Hematopoietic multipotent progenitor cell treated with erythropoietin and hydrocortisone succinate and interleukin-3 and kit ligand, for 6 days (in vitro differentiated cells): ENCODE data around the gene DDX11.
"Not testable (repeated sequence)": the region's sequence is repeated elsewhere in the genome, so short reads cannot be mapped to it uniquely, and the experiment has no call there.

ENCODE experiments used
- DNase-seq: peaks from one replicate; pipeline ENCODE4 v3.0.0-alpha.2; 2015

Gene DDX11

DNA sequence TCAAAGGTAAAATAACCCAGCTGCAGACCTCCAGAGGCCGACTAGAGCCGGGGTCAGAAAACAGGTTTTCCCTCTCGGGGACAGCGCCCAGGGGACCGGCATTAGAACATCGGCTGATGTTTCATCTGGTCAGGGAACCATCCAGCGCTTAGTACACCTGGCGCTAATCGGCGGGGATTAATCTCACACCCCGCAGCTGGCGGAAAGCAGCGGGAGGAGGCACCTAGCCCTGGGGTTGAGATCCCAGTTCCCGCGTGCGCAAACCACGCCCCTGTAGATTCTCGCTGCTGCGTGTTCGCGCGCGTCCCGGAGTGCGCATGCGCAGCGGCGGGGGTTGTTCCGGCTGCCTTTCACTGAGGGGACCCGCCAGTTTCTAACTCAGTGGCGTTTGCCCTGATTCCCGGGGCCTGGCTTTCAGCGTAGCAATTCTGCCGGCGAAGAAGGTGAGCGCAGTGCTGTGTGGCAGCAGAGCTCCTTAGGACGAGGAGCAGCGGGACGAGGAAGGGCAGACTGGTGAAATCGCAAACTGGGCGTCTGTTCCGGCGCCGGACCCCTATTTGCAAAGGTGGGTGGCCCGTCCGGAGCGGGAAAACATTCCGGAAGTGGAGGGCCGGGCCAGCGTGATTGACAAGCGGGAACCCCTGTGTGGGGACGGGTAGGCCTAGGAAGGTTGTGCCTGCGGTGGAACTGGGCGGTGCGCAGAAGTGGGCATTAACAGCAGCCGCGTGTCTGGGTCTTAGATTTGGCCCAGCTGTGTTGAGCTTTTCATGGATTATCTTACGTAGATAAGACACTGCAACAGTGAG is at the start of gene DDX11:
Gene DDX11 (plus strand): TSS at position 334 of the 806 bp plus-strand sequence. CDS start 4,534 bp downstream, outside the sequence.
- DNase-seq, result peak; percentile 97

DNA sequence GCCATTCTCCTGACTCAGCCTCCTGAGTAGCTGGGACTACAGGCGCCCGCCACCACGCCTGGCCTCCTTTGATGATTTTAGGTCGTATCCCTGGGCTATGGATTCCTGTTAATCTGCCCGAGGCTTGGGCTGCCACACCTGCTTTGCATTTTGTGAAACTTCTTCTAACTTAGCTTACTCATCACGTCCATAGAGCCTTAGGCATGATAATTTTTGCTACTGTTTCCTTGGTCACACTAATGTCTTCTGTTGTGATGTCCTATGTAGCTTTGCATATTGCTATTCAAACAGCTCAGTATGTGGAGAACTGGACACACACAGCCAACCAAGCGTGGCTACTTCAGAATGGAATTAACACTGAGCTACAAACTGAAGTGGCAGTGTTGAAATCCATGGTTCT is 47.5 kb upstream of the DDX11 start:
- no peak for DNase-seq

DNA sequence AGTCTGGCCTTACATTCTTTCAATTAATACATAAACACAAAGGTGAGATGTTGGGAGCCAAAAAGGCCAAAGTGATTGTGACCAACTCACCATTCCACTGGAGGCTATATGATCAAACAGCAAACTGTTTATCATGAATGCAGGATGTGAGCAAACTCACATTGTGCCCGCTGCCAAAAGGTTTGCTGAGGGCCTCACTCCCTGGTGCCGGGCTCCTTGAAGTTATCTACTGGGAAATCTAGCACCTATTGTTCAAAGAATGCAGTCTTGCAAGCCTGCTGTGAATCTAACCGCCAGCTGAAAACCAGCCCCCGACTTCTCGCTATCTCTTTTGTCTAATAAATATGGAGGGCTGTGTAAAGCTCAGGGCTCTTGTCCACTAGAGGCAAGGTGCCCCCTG is 46.7 kb upstream of the DDX11 start:
- not testable (repeated sequence) for DNase-seq

DNA sequence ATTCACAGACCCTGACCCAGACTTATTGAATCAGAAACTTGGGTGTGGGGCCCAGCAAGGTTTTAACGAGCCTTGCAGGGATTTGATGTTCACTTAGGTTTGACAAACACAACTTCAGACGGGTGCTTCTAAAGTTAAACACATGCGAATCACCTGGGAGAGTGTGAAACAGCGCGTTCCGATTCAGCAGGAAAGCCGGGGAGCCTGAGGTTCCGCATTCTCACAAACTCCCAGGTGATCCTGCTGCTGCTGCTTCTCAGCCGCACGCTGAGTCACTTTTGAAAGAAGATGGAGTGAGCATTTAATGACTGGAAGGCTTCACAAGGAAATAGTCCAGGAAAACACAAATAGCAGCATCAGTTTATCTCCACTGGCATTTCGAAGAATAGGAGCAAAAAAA is 44.2 kb upstream of the DDX11 start:
- no peak for DNase-seq

GRCh38 chr12:31029916-31030562 is 43.6 kb upstream of the DDX11 start:
- DNase-seq, result no peak

DNA sequence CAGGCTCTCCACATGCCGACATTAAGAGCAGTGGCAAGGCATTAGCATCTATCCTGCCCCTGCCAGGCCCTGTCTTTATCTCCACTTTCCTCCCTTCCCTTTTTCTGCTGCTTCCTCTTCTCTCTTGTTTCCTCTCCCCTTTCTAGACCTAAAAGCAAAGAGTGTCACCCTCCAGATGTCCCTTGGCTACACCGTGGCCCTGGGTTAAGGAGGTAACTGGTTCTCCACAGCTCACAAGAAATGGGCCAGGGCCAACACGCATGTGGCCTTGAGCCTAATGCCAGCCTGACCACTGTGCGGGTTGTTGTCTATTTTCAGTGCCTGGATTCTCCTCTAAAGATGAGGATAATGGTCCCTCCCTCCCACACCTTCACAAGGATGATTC is 41.7 kb upstream of the DDX11 start:
- no peak for DNase-seq

DNA sequence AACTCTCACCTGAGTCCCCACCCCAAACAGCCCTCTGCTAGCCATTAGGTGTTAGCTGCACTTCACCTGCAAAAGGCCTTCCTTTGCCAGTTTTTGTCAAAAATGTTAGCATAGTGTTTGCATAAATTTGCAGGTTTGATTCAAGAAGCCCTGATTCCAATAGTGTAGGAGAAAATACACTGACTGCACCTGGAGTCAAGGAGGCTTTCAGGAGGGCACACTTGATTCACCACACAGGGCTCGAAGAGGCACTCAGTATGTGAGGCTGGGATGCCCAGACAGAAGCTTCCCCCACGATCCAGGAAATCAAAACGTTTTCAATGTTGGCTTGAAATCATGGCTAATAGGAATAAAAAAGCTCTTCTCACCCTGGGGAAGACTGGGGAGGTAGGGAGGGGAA is 40.5 kb upstream of the DDX11 start:
- no peak for DNase-seq

GRCh38 chr12:31033681-31034080 is 40.0 kb upstream of the DDX11 start:
- DNase-seq, result no peak

GRCh38 chr12:31034372-31034771 is 39.3 kb upstream of the DDX11 start:
- no peak for DNase-seq

GRCh38 chr12:31035226-31035625 is 38.4 kb upstream of the DDX11 start:
- DNase-seq, result no peak

DNA sequence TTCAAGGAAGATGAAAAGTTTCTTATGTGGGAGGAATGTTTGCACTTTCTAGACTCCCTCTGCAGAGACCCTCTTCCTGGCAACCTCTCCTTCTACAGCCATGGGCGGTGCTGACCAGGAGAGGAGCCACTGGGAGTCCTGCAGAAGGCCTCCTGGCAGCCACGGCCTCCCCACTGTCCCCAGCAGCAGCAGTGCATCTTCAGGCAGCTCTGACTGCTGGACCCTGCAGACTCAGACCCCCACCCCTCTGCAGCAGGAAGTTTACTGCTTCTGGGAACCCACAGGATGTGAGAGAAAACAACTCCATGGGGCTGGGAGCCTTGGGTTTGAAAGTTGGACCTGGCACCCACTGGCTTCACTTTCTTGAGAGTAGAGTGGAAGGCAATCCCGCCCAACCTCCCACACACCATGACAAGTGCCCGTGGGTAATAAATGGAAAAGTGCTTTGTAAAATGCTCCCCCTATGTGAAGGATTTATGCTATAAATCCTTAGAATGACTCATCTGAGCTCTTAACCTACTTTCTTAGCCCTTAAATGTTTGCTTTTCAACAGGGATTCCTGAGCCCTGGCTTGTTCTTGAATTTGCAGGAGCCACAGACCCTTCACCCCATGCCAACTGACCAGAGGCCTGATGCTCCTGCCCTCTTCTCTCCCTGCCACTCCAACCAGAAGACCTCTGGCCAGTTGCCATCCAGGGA is 37.5 kb upstream of the DDX11 start:
- DNase-seq, result no peak

- no peak for DNase-seq
Measured at GRCh38 chr12:31037028-31037427, 36.6 kb upstream of the DDX11 start.

- DNase-seq, result no peak
Measured at GRCh38 chr12:31037931-31038330, 35.7 kb upstream of the DDX11 start.

- no peak for DNase-seq
Measured at GRCh38 chr12:31041033-31041564, 32.6 kb upstream of the DDX11 start.

DNA sequence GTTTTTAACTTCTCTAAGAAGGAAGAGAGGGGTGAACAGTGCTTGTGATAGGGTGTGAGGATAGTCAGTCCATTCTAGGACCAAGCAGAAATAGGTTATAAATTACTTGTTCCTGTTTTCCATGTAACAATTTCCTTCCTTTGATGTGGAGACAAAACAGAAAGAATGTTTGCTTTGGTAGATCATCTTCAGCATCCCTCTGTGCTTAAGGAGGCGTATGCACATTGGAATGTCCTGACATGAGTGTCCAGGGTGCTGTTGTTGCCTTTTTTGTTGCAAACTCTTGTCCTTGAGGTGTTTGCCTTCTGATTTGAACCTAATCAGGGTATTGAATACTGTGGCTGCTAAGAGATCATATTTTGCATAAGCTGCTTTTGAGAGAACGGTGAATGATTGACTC is 23.5 kb upstream of the DDX11 start:
- not testable (repeated sequence) for DNase-seq

- not testable (repeated sequence) for DNase-seq
Measured at GRCh38 chr12:31050548-31050947, 23.1 kb upstream of the DDX11 start.

DNA sequence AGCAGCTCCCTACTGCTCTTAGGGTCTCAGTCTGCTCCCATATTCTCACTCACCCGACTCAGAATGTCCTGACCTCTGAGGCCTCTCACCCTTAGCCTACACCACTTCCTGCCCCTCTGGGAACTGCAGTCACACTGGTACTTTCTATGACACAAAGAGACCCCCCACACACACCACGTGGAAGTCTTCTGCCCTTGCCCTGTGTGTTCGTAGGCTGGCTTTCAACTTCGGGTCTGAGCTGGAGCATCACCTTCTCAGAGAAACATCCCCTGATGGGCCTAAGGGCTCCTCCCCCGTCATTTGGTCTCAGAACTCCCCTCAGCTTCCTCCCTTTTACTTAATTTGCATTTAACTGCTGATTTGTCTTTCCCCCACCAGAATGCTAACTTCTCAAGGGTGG is 22.0 kb upstream of the DDX11 start:
- DNase-seq, result not testable (repeated sequence)

- not testable (repeated sequence) for DNase-seq
Measured at GRCh38 chr12:31052121-31052520, 21.5 kb upstream of the DDX11 start.

DNA sequence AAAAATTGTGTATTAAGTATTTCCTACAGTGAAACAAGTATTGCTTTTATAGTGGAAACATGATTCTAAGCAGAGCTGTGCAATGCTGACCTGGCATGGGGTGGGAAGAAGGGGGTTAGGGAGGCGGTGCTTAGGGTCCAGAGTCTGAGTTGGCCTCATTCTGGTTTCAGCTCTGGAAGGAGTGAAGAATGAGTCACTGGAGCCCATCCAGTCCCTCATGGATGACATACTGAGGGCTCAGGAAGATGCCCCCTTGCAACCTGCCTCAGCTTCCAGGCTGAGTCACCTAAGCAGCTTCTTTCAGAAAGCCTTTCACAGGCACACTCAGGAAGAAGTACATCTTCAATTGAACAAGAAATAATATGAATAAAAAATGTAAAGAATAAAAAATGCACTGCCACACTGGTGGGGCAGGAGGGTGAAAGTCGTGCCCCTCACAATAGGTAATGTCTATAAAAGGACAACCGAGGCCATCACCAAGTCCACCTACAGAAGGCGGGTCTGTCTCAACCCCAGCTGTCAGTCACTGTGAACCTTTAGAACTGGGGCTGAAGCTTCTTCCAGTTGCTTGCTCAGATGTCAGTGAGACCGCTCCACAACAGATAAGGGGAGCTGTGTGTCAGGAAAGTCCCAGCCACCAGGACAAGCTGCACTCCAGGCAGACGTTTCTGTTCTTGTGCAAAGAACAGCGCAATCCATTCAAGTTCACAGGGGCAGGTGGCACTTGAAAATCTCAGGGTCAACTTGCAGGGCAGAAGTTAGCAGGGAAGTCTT is 20.8 kb upstream of the DDX11 start:
- DNase-seq, result not testable (repeated sequence)

DNA sequence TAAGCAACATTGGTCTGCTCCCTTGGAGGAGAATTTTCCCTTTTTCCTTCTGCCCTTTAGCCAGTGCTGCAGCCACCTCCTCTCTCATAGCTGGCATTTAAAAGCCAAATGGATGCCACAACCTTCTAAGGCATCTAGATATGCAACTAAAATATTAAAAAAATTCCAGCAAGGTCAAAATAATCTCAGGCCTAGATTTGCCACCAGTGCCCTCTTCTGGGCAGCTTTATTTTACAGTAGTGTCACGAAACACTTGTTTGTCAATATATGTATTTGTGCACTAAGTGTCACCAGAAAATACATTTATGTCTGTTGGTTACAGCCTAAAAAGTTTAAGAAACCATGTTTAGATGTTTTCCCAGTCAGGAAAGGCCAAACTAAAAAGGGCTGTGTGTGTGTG is 19.7 kb upstream of the DDX11 start:
- peak; percentile 24 for DNase-seq

- DNase-seq, result no peak
Measured at GRCh38 chr12:31057671-31058070, 16.0 kb upstream of the DDX11 start.

- peak; percentile 52 for DNase-seq
Measured at GRCh38 chr12:31066196-31066595, 7.5 kb upstream of the DDX11 start.

DNA sequence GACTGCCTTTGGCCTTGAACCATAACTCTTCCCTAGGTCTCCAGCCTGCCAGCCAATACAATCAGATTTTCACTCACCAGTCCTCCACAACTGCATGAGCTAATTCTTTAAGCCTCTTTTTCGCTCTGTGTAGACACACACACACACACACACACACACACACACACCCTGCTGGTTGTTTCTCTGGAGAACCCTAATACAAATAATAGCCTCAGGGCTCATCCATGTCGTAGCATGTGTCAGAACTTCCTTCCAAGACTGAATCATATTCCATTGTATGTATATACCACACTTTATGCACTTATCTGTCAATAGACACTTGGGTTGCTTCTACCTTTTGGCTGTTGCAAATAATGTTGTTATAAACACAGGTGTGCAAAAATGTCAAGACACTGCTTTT is 6.0 kb upstream of the DDX11 start:
- not testable (repeated sequence) for DNase-seq
